Amniotic epithelial cell (primary cell): ENCODE results near the gene RIOK2.
"Not testable (repeated sequence)": the region's sequence is repeated elsewhere in the genome, so short reads cannot be mapped to it uniquely, and the experiment has no call there.

Experiments used
- DNase-seq: peaks from one replicate; pipeline ENCODE4 v3.0.0-alpha.2; 2010; ENCODE audit warnings: low read depth

Gene RIOK2

DNA sequence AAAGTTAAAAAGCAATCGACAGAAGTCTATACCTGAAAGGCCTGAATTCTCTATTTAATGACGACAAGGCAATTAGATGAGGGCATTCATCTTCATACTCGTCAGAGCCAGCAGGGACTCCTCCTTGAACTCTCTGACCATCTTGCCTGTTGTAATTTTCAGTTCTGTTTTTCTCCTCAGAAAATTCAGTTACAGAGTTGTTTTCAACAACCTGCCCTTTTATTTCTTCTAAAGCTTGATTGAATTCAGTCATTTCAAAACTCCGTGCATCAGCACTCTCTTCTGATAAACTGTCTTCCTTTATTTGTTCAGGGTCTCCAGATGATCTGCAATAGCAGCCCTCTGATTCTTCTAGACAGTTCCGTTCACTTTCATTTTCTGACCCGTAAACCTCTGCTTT, 15.6 kb downstream of the RIOK2 start:
- DNase-seq: no peak

- no peak for DNase-seq
Observed at GRCh38 chr5:97165726-97166125, 17.3 kb downstream of the RIOK2 start.

- peak; percentile 42 for DNase-seq
Observed at GRCh38 chr5:97164846-97165245, 18.2 kb downstream of the RIOK2 start.

GRCh38 chr5:97163790-97164285, 19.2 kb downstream of the RIOK2 start:
- no peak for DNase-seq

DNA sequence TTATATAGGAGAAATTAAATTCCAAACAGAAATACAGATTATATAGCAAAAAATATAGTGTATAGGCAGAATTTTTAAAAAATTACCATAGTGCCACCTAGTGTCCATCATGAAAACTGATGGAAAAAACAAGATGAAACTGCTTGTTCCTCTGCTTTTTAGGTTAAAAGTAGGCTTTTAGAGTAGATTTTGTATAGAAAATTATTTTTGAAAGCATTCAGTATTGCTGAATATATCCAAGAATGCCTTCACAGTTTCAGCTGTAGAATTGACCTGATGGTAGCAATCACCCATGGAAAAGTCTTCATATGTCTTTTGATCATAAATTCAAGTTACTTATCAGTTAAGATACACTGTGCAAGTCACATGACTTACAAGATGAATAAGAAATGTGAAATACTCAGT, 19.7 kb downstream of the RIOK2 start:
- peak; percentile 22 for DNase-seq

DNA sequence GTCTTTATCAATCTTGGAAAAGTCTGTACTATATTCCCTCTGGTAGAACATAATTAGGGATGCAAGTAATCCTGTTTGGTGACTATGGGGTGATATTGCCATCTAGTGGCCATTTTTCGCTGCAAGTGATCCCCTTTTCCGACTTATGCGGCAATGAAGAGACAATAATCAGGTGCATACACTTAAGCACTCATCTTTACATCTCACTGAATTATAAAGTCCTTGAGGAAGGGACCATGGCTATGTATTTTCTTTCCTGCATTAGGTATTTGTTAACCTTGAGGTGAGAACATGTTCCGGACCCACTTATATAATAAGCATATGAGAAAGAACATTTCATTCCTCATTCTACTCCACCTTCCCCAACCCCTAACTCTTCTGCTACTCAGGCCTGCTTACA, 21.0 kb downstream of the RIOK2 start:
- peak; percentile 75 for DNase-seq

GRCh38 chr5:97157689-97158088, 25.4 kb downstream of the RIOK2 start:
- DNase-seq: peak; percentile 6

GRCh38 chr5:97151370-97151769, 31.7 kb downstream of the RIOK2 start:
- DNase-seq: no peak

DNA sequence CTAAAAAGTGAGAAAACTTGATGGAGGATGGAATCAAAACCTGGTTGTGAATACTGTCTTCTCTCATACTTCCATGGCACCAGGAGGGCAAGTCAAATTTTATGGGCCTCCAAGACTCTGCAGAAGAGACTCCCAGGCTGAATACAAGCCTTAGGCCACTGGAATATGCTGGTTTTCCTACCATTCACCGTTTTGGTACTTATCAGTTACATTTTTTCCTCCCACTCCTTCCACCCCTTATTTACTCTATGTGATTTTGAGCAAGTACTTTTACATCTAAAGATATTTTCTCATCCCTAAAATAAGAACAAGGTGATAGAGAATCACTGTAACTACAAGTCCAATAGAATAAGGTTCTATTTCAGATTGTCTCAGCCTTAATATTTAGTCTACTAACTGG, 32.6 kb downstream of the RIOK2 start:
- DNase-seq: no peak

DNA sequence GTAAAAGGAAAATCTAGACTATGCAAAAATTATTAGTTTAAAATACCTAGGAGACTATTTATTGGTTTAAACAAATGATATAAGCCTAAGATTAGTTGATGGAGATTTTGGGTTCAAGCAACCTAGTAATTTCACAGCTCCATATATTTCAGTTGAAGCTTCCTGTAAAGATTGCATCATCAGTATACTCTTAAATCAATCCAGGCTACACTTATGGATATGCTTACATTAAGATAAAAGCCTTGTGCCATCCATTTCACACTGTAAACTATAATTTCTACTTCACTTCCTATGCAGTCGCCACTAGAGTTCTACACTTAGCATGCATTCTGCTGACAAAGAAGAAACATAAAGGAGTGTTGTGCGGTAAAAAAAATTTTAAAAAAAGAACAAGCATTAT, 33.3 kb downstream of the RIOK2 start:
- no peak for DNase-seq

GRCh38 chr5:97148288-97148687, 34.8 kb downstream of the RIOK2 start:
- no peak for DNase-seq

DNA sequence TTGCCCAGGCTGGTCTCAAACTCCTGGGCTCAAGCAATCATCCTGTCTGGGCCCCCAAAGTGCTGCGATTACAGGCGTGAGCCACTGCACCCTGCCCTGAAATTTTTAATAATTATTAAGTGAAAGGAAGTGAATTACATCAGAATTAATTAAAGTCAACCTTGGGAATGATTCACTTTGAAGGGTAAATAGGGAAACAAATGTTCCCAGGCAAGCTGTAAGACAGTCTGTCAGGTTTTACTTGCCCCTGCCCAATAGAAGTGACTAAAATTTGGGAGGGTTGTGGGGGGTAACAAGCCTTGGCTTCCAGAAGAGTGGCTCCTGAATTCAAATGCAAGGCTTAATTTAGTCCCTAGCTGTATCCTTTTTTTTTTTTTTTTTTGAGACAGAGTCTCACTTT, 39.3 kb downstream of the RIOK2 start:
- DNase-seq: no peak

DNA sequence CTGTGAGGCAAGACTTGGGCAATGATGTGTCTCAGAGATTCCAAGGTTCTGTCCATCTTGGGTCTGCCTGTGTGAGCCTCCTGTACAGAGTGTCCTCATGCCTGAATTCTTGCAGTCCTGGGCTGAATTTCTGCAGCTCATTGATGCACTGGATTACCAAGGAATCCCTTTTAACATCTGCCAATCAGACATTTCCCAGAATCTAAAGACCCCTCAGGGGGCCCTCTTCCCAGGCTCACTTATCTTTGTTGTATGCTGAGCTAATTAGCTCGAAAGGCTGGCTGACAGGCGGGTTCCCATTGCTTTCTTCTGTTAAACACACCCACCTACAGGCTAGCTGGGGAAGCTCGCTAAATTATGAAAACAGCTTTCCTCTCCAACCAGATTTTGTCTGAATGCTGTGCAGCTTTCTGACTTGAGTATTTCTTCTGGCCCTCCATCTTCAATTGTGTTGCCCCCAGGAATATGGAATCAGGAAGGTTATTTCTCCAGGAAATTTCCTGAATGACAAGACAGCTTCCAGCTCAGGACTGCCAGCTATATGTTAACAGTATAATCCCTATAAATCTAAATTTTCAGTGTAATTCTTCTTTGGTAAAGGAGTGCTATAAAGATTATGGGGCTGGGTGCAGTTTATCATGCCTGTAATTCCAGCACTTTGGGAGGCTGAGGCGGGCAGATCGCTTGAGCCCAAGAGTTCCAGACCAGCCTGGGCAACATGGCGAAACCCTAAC, 40.4 kb downstream of the RIOK2 start, which contains the start of gene LIX1:
LIX1 (minus strand) TSS at position 91 of the 734 bp plus-strand sequence; CDS start at position 56, 35 bp downstream.
- peak; percentile 58 for DNase-seq

DNA sequence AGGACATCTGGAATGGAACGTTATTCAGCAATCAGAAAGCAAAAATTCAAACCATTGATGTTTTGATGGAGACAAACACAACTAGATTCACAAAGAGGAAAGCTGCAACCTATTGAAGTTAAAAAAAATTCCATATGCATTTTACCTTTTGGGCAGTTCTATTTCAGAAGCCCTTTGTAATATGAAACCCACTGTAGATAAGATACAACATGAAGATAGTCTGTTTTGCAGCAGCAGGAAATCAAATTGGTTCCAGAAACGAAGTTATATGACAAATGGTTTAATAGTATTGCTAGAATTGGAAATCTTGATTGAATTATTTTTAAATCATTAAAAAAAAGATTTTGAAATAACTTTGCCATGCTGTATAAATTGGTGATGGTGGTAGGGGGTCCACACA, 41.5 kb downstream of the RIOK2 start:
- no peak for DNase-seq

DNA sequence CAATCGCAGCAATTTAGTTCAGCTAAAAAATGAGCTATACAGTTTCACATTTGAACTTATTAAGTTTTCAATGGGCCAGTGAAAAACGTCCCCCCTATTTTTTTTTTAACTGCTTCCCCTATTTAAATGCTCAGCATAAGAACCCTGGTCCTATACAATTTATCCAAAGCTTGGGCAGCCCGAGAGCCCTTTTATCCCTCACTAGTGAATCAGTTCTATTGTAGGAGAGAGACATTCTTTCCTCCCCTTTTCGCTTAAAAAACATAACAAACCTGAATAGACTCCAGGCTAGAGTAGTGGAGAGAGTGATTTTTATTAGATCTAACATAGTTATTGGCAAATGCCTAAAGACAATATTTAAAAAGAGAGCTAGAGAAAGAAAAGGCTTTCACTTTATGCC, 42.0 kb downstream of the RIOK2 start:
- no peak for DNase-seq

DNA sequence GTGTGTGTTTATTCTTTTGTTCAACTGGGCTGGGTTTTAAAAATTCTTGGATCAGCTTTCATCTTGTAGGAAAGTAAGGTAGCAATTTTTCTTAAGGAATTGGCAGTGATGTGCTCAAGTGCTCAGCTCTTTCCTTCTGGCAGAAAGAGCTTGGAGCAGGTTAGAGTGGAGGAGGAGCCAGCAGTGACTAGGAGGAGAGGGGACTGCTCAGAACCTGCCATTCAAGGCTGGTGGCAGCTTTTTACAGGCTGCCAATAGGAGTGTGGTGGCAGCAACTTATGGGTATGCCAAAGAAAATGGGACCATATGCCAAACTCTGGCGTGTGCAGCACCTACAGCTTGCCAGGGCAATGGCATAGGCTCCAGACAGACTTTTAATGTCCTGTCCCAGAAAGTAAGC, 42.8 kb downstream of the RIOK2 start:
- not testable (repeated sequence) for DNase-seq

DNA sequence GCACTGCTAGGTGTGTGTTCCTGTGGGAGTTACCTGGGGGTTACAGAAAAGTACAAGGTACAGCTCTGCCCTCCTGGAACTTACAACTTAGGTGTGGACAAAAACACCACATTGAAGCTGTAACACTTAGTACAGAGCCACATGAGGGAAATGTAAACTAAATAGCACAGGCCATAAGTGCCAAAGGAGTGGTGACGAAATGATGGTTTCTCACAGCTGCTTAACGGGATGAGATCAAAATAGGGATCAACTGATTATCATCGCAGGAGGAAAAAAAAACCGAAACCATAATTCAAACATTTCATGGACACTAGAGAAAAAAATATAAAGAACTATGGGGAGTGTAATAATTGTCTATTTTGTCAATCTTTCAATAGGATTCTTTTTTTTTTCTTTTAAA, 46.6 kb downstream of the RIOK2 start:
- no peak for DNase-seq

DNA sequence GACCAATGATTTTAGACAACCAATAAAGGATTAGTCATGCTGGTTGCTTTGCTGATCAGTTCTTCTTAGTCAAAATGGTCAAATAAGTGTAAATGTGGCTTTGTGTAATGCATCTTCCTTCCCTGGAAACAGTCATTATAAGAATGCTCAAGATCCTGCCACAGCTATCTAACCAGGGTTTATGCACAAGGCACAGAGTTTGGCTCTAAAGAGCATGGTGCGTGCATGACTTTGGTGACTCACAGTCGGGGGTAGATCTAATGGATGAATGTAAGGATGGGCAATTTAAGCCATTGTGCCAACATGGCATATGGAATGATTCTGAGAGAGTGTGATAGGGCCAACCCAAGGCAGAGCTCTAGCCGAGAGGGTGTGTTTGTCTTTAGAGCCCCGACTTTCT, 47.2 kb downstream of the RIOK2 start:
- DNase-seq: no peak

GRCh38 chr5:97134634-97135033, 48.4 kb downstream of the RIOK2 start:
- DNase-seq: no peak

DNA sequence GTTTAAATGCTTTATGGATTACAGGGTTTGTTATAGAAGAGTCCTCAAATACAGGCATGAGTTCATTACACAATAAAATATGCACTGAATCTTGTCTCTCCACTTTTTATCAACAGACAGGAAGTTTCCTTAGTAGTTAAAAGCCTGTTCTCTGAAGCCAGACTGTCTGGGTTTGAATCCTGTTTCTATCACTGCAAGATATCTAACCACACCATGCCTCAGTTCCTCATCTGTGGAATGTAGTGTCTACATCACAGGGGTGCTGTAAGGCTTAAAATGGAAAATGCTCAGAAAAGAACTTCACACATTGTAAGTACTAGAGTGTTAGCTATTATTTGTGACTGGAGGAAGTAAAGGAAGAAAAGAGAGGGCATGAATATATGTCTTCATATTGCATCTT, 49.9 kb downstream of the RIOK2 start:
- DNase-seq: peak; percentile 31

- no peak for DNase-seq
Observed at GRCh38 chr5:97131921-97132320, 51.1 kb downstream of the RIOK2 start.

- DNase-seq: peak; percentile 45
Observed at GRCh38 chr5:97131139-97131710, 51.8 kb downstream of the RIOK2 start.

DNA sequence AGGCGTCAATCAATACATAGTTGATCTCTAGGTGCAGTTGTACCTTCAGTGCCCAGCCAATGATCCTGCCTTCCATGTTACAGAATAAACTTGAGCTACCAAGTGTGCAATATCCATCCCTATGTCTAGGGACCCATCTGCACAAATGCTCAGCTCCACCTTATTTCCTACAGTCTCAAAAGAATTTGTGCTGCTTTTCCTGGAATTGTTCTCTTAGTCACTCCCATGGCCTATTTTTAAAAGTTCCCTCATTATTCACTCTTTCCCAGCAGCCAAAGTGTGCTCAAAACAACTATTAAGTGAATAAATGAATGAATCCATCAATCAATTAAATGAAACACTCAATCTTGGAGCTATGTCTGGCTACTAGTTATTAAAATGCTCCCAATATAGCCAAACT, 55.3 kb downstream of the RIOK2 start:
- DNase-seq: no peak
